Endothelial cell of umbilical vein (primary cell): ENCODE measurements around the gene SAXO1.

ENCODE experiments used
- CTCF ChIP-seq, 2 donors: IDR thresholded peaks; 1 replicate in 1 of 2; 2 replicates in 1 of 2; pipeline ENCODE4 v1.5.1; 2011; ENCODE audit warnings: low read length in 2 of 2, mild to moderate bottlenecking in 2 of 2, moderate library complexity in 2 of 2, control low read depth in 1 of 2, inconsistent platforms in 1 of 2, low read depth in 1 of 2; ENCODE audit not compliant: insufficient read depth in 1 of 2; ENCODE audit errors: extremely low read depth in 1 of 2
- FOS ChIP-seq: IDR thresholded peaks from 2 replicates; pipeline ENCODE4 v1.6.1; 2011; ENCODE audit warnings: mild to moderate bottlenecking, low read length, moderate library complexity, borderline replicate concordance; ENCODE audit not compliant: insufficient read depth
- JUN ChIP-seq: IDR thresholded peaks from 2 replicates; pipeline ENCODE4 v1.6.1; 2011; ENCODE audit warnings: borderline replicate concordance, low read depth; ENCODE audit not compliant: insufficient read length, insufficient read depth
- MAX ChIP-seq: IDR thresholded peaks from 2 replicates; pipeline ENCODE4 v1.6.1; 2011; ENCODE audit not compliant: insufficient read depth, insufficient read length
- MYC ChIP-seq: IDR thresholded peaks from one replicate; pipeline ENCODE4 v1.6.1; 2011; ENCODE audit warnings: mild to moderate bottlenecking, low read depth, low read length
- POLR2A ChIP-seq: IDR thresholded peaks from 2 replicates; pipeline ENCODE4 v1.6.1; 2012; ENCODE audit warnings: low read depth, mild to moderate bottlenecking, control low read depth, low read length
- POLR2AphosphoS5 ChIP-seq: IDR thresholded peaks from 2 replicates; pipeline ENCODE4 v1.6.1; 2012; ENCODE audit warnings: low read depth, mild to moderate bottlenecking, control low read depth, low read length, moderate library complexity; ENCODE audit not compliant: insufficient read depth

DNA sequence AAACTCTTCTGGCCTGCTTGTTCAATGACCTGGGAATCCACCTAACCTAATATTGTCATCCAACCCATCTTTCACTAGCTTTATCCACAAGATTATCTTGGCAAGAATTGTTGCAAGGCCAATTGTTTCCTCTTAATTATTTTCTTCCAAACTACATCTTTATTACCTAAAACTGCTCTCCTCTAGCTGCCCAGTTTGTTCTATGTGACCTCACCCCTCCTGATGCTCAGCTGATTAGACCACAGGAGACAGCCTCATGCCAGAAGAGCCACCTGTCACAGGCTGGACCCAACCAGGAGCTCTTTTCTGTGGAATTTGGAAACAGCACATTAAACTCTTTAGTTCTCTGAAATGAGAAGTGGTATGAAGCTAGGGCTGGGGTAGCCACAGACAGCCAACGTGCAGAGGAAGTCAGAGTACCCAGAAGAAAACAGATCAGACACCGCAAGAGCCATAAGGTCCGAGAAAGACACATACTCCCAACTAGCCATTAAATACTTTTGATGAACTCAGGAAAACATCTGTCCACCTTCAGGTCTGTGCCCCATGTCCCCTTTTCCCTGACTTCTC is 12.0 kb downstream of the SAXO1 start:
- no peak for TF ChIP-seq POLR2A
- no peak for TF ChIP-seq CTCF (IDR thresholded peaks at IDR 0.05; ENCODE audit: extremely low read depth in 1 of 2, insufficient read depth in 1 of 2, low read depth in 1 of 2, low read length in 2 of 2)
- TF ChIP-seq POLR2AphosphoS5, result no peak
- TF ChIP-seq JUN, result no peak
- no peak for TF ChIP-seq MAX
- no peak for TF ChIP-seq MYC
- no peak for TF ChIP-seq FOS
